Transverse colon (tissue), 4 donors: ENCODE data around the gene MTHFSD. TPM values are rescaled to one million over a fixed set of nuclear protein-coding genes. Genes with fewer than 3 reads are reported as not detected.

Experiments
- DNase-seq: peaks from one replicate; pipeline ENCODE4 v3.0.0-alpha.2; 2019
- H3K27ac ChIP-seq, 4 donors: fragments of 200-600 bp; sonication (generic); 2 replicates each; pipeline ENCODE4 v1.5.1; 2016 to 2018; ENCODE audit warnings: inconsistent platforms in 4 of 4
- H3K27me3 ChIP-seq: fragments of 200-600 bp; sonication (generic); 2 replicates; pipeline ENCODE4 v1.5.1; 2017; ENCODE audit warnings: inconsistent platforms
- H3K36me3 ChIP-seq, 4 donors: fragments of 200-600 bp; sonication (generic); 2 replicates each; pipeline ENCODE4 v1.5.1; 2017 to 2019; ENCODE audit warnings: inconsistent platforms in 4 of 4
- H3K4me1 ChIP-seq, 4 donors: fragments of 200-600 bp; sonication (generic); 2 replicates each; pipeline ENCODE4 v1.5.1; 2017 to 2020; ENCODE audit warnings: inconsistent platforms in 4 of 4
- H3K4me3 ChIP-seq, 4 donors: fragments of 200-600 bp; sonication (generic); 1 replicate in 1 of 4; 2 replicates in 3 of 4; pipeline versions ENCODE4 v1.5.1 to v1.6.1; 2017 to 2019; ENCODE audit warnings: inconsistent platforms in 4 of 4
- H3K9me3 ChIP-seq, 2 donors: fragments of 200-600 bp; sonication (generic); 2 replicates each; pipeline ENCODE4 v1.5.1; 2017 to 2019; ENCODE audit warnings: inconsistent platforms in 2 of 2
- CTCF ChIP-seq, 5 experiments: fragments of 200-600 bp in 3 of 5; fragments of 450-650 bp in 2 of 5; sonication (generic) in 3 of 5; IDR thresholded peaks; 1 replicate in 2 of 5; 2 replicates in 3 of 5; pipeline ENCODE4 v1.5.1; 2016 to 2017; ENCODE audit warnings: antibody characterized with exemption in 5 of 5, inconsistent platforms in 3 of 5, mild to moderate bottlenecking in 2 of 5, moderate library complexity in 1 of 5
- EP300 ChIP-seq: sonication (generic); formaldehyde crosslinking; IDR thresholded peaks from one replicate; pipeline ENCODE4 v1.6.1; 2017; ENCODE audit warnings: antibody characterized with exemption, low read depth
- POLR2A ChIP-seq: fragments of 450-650 bp; IDR thresholded peaks from one replicate; pipeline ENCODE4 v1.6.1; 2016; ENCODE audit warnings: antibody characterized with exemption, mild to moderate bottlenecking, moderate library complexity
- POLR2AphosphoS5 ChIP-seq, 3 donors: sonication (generic); formaldehyde crosslinking; IDR thresholded peaks; one replicate each; pipeline ENCODE4 v1.6.1; 2016; ENCODE audit warnings: antibody characterized with exemption in 3 of 3
- WGBS, 2 donors: methylation state at CpG; one replicate each; pipeline ENCODE4 v1.1.5; 2018; ENCODE audit warnings: low coverage in 1 of 2; 5-methylcytosine and 5-hydroxymethylcytosine counted together
- in situ Hi-C, 4 donors: fragments of 200-750 bp; cut with MboI; loops; one replicate each; pipeline versions ENCODE4 v1.15.0 to v1.15.1; 2017; ENCODE audit warnings: low sequenced_read_pairs in 3 of 4, low pct_ligation_motif_present in 1 of 4, low pct_unique_long_range_greater_than_20kb in 1 of 4
- intact Hi-C: fragments of 100-400 bp; cut with DNase I; formaldehyde crosslinking; loops from one replicate; pipeline ENCODE4 v1.15.1; 2023; ENCODE audit warnings: low total_unique reads
- total RNA-seq, 4 donors: library from RNA; depleted of rRNA; stranded (reverse); fragments of >200 nt; gene quantifications; one replicate each; pipeline ENCODE4 v1.1.0, GENCODE V29; 2016

Gene MTHFSD
- total RNA-seq, 4 donors from 2014 or later, result 25.4 to 51.1 (median 30.0) TPM

- DNase-seq, result peak; percentile 54
- Histone ChIP-seq H3K27ac (peak within 1 kb of the TSS in 2 of 4 donors; percentile 25), H3K36me3 (no peaks in the 10 kb centered on the region), H3K9me3 (no peaks in the 10 kb centered on the region), H3K27me3 (peaks cover 91% of the 10 kb centered on the region), H3K4me1 (peaks cover 0 to 22% (median 10%) of the 10 kb centered on the region in 4 donors), H3K4me3 (peak within 1 kb of the TSS in 3 of 4 donors; percentile 23 to 41 (median 25))
- in situ Hi-C loops, result loop anchor here (5.0 to 25.0 kb wide), 6 partner anchors 488 to 721 kb away; no protein-coding TSS in a partner anchor
- TF ChIP-seq POLR2A (no peak), EP300 (no peak), POLR2AphosphoS5 (IDR thresholded peaks at IDR 0.05) (no peak), CTCF (IDR thresholded peaks at IDR 0.05) (no peak)
- intact Hi-C loops, result loop anchor here (5.0 kb wide), 1 partner anchor 506 kb away; no protein-coding TSS in a partner anchor
- WGBS, 2 donors, result 5 to 11% methylated on average over 10 to 30 of the region's 30 CpGs
Measured at GRCh38 chr16:86566601-86566965, 11.5 kb upstream of the MTHFSD start, which contains the start of gene FOXC2. Gene FOXC2 (plus strand): TSS chr16:86566829. CDS start chr16:86567336, 507 bp downstream.

DNA sequence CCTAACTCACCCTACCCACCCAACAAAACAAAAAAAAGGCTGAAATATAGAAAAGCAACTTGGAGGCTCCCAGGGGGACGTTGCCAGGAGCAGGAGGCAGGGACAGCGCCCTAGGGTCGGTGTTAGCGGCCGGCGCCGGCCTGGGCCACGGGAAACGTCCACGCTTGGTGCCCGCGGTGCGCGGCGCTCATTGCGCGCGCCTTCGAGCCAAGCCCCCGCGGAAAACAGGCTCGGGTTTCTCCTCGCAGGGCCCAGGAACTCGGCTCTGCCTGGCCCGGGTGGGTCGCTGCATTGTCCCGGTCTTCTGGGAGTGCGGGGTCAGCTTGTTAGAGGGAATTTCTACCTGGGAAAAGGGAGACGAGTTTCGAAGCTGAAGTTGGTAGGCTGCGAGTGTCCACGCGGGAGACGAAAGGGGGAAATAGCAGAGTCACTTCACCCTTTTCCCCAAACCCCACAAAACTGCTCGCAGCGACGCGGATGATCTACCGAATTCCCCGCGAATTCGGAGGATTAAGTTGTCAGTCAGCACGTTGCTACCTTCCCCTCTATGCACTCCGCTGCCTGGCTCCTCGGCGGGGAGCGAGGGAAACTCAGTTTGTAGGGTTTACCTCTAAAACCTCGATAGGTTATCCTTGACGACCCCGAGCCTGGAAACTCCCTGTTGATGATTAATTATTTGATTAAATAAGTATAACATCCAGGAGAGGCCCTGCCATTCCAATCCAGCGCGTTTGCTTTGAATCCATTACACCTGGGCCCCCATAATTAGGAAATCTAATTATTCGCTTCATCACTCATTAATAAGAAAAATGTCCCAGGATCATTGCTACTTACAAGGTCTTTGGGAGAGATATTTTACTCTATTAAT, 10.8 kb upstream of the MTHFSD start:
- Histone ChIP-seq H3K9me3 (no peaks in the 10 kb centered on the region), H3K4me3 (peak overlapping the region in 1 of 4 donors; percentile 41), H3K36me3 (no peaks in the 10 kb centered on the region), H3K27me3 (peaks cover 91% of the 10 kb centered on the region), H3K27ac (no peak overlapping the region), H3K4me1 (peaks cover 0 to 22% (median 10%) of the 10 kb centered on the region in 4 donors)
- TF ChIP-seq POLR2A (no peak), CTCF (IDR thresholded peaks at IDR 0.05) (no peak), POLR2AphosphoS5 (IDR thresholded peaks at IDR 0.05) (no peak), EP300 (no peak)
- WGBS, 2 donors, result 10 to 19% methylated on average over 11 to 47 of the region's 53 CpGs
- no peak for DNase-seq
- intact Hi-C loops, result loop anchor here (5.0 kb wide), 1 partner anchor 506 kb away; no protein-coding TSS in a partner anchor
- in situ Hi-C loops, result loop anchor here (5.0 to 25.0 kb wide), 6 partner anchors 489 to 721 kb away; no protein-coding TSS in a partner anchor

DNA sequence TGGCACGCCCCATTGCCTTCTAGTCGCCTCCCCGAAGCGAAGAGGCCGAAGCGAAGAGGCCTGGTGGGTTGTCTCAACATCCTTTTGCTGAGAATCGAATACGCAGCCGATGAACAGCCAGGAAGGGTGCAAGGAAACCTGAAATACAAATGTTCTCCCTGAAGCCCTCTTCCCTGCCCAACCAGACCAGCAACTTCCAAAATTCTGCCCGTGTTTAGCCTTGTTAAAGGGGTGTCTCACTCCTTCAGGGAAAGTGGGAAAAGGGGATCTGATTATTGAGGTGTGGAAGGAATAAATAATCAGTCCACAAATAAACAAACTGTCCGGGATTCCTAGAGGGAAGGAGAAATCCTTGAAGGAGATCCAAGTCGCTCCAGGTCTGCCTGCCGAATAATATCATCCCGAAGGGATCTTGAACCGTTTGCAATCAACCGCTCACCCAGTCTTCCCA, 10.2 kb upstream of the MTHFSD start:
- no peak for TF ChIP-seq CTCF (IDR thresholded peaks at IDR 0.05)
- no peak for TF ChIP-seq POLR2A
- no peak for TF ChIP-seq EP300
- no peak for TF ChIP-seq POLR2AphosphoS5 (IDR thresholded peaks at IDR 0.05)
- Histone ChIP-seq H3K4me3 (no peak overlapping the region), H3K36me3 (no peaks in the 10 kb centered on the region), H3K27ac (no peak overlapping the region), H3K4me1 (peaks cover 0 to 22% (median 10%) of the 10 kb centered on the region in 4 donors), H3K27me3 (peaks cover 89% of the 10 kb centered on the region), H3K9me3 (no peaks in the 10 kb centered on the region)
- DNase-seq, result no peak
- WGBS, 2 donors, result 50% methylated on average over 9 to 16 of the region's 16 CpGs
- intact Hi-C loops (loop anchor here (5.0 kb wide), 1 partner anchor 507 kb away; no protein-coding TSS in a partner anchor), in situ Hi-C loops (loop anchor here (5.0 to 25.0 kb wide), 6 partner anchors 490 to 722 kb away; no protein-coding TSS in a partner anchor)
